GM18909 (cell line): Measurements from ENCODE around the gene TMEM109.

ENCODE experiments used
- ATAC-seq: cut with Tn5 transposase; IDR thresholded peaks from one replicate; pipeline ENCODE4 v1.9.1; 2021; ENCODE audit warnings: mild to moderate bottlenecking; ENCODE audit not compliant: unreplicated experiment, poor library complexity

TMEM109 gene

GRCh38 chr11:60878245-60879101 is 35.5 kb upstream of the TMEM109 start:
- no peak for ATAC-seq

DNA sequence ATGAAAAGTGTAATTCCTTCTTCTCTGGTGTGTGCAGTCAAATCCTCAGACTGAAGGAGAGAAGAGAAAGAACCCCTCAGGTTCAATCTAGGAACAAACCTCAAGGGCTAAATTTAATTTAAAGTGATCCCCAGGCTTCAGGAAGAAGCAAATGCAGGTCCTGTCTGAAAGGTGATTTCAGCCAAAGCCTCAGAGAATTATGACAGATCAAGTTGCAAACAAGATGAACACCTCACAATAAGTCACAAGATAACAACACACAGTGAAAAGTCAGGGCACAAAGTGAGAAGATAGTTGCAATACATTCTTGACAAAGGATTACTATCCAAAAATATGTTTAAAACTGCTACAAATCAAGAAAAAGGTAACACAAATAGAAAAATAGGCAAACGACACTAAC is 34.9 kb upstream of the TMEM109 start:
- ATAC-seq: no peak

DNA sequence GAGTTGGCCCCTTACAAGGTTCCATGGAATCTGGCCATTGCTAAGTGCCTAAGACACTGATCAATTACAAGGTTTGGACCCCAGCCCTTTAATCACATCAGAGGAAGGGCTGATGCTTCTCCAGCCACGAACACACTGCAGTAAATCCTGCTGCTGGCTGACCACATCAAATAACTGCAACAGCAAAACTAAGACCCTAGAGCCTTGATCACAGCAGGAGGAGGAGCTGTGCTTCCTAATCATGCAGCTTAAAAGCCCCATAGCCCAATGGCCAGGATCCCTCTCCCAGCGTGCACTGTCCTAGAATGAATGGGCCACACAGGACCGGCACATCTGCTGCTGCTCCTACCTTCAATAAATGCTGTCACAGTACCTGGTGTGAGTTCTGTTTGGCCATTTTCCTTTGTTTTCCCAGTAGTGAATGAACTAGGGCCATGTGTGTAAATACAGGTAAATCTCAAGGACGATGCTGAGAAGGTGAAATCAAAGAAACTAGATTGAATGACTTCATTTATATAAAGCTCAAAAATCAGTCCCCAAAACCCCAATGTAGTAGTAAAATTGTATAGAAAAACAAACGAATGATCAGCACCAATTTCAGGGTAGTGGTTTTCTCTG is 33.9 kb upstream of the TMEM109 start:
- no peak for ATAC-seq

- ATAC-seq: no peak
Measured at GRCh38 chr11:60880643-60881282, 33.2 kb upstream of the TMEM109 start.

DNA sequence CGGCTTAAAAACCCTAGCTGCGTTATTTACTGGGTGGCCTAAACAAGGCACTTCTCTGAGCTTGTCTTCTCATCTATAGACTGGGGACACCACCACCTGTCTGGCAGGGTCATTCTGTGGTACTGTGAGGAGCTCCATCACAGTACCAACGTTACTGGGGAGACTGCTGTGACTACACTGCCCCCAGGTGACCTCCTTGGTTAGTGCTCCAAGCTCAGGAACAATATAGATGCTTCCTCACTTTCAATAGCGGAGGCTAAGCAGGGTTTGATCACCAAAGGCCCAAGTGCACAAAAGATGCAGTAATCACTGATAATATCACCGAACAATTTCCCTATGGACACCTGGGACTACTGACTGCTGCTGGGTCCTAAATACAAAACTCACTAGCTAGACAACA is 26.4 kb upstream of the TMEM109 start:
- ATAC-seq: peak; percentile 50

DNA sequence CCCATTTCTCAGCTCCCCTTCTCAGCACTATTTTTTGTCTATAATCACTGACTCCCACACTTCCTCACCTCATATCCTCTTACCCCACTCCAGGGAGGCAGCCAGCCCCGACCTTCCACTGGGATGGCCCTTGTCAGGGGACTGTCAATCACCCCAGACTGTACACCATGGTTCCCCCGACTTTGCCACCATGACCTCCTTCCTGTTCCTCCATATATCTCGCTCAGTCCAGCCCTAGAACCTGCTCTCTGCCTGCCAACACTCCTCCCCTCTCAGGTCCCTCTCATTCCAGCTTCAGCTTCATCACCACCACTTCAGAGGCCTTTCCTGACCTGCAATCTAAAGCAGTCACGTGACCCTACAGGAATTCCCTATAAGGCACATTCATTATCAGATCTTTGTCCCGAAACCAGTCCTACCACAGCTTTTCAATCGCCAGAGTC is 24.1 kb upstream of the TMEM109 start:
- ATAC-seq: no peak

DNA sequence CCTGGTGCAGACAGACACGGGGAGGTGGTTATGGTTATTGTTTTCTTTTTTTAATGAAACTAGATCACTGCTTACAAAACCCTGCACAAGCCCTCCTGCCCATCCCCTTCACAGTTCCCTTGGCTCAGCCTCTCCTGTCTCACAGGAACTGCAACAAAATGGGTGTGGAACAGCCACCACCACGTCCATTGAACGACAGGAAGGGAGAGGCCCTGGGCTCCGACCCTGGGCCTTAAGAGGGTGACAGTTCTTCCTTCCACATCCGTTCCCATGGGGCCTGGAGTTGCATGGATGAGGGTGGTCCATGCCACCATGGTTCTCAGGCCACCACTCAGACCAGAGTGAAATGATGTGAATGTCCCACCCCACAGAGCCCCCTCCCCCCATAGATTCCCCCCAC is 23.3 kb upstream of the TMEM109 start:
- no peak for ATAC-seq

- no peak for ATAC-seq
Measured at GRCh38 chr11:60891103-60891741, 22.7 kb upstream of the TMEM109 start.

- ATAC-seq: no peak
Measured at GRCh38 chr11:60895687-60896086, 18.3 kb upstream of the TMEM109 start.

DNA sequence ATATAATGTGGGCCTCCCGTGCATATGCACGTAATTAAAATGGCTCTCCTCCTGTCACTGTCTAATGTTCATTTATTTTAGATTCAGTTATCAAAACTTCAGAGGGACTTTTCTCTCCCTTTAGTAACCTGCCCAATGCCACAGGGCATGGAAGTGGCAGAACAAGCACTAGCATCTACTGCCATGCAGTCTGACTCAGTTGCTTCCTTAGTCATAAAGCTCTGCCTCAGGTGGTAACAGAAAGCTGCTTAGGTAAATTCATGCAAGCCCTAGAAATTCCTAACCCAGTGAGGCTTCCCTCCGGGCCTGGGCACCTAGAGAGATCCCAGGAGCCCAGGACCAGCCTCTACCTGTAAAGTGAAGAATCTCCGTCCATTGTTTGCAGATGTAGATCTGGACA is 16.5 kb upstream of the TMEM109 start:
- ATAC-seq: no peak

DNA sequence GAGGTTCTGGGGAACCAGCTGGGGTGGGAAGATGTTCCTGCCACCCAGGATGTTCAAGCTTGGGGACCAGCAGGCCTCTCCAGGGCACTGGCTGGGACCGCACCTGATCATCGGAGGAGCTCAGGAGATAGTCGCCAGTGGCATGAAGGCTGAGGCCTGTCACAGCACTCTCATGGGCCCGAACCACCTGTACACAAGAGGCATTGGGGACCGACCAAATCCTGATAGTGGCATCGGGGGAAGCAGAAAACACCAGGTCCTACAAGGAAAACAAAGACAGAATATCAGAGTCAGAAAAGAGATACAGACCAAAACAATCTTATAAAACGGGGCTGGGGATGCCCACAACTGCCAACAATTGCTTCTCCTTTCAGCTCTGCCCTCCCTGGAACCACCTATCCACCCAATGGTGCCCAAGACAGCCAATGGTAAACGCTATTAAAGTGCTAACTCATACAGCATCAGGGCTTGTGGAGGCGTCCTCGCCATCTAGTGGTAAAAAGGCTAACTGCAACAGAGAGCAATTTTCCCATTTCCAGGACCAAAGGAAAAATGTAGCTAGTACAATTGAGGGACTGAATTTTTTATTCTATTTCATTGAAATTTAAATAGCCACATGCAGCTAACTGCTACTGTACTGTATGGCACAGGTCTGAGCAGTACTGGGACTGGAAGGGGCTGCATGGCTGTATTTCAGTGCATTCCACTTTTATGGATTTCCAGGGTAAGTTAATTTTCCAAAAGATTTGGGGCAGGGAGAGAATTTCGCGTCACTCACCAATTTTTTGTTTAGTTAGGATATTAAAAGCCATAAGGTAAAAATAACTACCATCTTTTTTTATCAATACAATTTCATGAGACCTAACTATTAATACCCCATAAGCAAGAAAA is 14.7 kb upstream of the TMEM109 start:
- ATAC-seq: no peak

DNA sequence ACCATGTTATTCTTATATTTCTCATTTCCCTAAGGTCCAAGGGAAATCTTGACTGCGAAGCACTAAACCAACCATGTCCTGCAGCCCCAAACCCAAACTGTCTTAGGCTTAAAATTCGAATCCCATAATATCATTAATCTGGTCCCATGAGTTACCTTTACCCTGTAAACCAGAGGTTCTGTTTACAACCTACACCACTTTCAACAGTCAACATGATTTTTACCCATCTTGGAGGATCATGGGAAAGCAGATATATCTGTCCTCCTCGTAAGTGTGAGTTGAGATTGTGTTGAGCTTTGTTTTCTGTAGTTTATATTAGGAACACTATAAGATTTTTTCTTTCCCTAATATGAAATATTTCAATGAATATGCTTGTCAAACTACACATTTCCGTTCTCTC is 14.0 kb upstream of the TMEM109 start:
- ATAC-seq: no peak

DNA sequence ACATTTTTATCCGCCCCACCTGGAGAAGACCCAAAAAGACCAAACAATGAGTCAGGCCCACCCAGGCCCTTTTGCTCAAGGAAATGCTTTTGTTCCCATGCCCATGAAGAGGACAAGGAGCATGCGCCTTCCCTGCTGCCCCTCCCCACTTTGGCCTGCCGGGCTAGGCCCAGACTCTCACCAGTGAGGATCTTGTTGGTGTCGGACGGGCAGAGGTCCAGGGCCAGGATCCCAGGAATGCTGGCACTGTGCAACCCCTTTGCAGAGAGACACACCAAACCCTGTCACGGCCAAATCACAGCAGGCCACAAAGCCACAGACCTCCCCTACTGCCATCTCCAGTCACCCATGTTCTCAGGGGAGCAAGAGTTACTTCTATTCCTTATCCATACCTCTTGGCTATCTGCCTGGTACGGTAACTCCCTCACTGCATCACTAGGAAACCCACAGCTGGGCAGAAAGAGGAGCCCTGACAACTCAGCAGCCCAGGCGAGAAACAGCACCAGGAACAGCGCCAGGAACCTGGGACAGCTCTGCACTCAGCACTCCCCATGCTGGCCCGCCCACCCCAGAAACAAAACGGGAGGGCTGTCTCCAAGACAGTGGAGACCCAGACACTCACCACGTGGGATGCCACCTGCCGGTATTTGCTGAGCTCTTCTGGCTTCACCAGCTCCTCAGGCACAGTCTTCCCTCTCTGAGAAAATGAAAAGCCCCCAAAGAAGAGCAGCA is 13.1 kb upstream of the TMEM109 start:
- no peak for ATAC-seq

- ATAC-seq: no peak
Measured at GRCh38 chr11:60902625-60903024, 11.3 kb upstream of the TMEM109 start.

- no peak for ATAC-seq
Measured at GRCh38 chr11:60905047-60905446, 8.9 kb upstream of the TMEM109 start.

GRCh38 chr11:60905551-60906113 is 8.3 kb upstream of the TMEM109 start:
- ATAC-seq: no peak

GRCh38 chr11:60906132-60906972 is 7.6 kb upstream of the TMEM109 start, which contains the start of gene PRPF19:
PRPF19 (minus strand) TSS chr11:60906585; CDS start chr11:60906382, 203 bp downstream.
- peak; percentile 84 for ATAC-seq

DNA sequence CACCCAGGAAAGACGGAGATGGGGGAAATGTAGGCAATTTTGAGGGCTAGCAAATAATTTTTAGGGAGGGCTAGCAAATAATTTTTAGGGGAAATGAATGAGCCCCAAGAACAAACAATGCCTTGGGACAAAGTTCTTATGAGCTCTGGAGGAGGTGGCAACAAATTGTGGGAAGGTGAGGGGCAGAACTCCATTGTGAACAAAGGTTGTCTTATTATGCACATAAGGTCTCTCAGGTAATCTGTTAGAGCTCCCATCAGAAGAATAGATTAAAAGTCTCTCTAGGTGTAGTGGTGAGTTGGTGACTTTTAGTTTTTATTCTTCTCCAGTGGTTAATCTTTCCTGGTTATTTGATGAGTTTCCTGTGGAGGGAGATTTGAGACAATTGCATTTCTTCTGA is 5.2 kb upstream of the TMEM109 start:
- no peak for ATAC-seq
